Measurements from ENCODE around the gene DOP1B. TPM values are rescaled to one million over a fixed set of nuclear protein-coding genes. Genes with fewer than 3 reads are reported as not detected.

Gene DOP1B
- total RNA-seq, 2 donors from 2014 or later = 12.1 to 12.9 TPM

Other genes with a start within 250 kb of the DOP1B start
- gene SETD4, start 96.3 kb upstream of the DOP1B start, total RNA-seq = 10 to 100 TPM; 16.7 to 21.5 TPM
- 10 to 100 TPM; 33.6 to 55.6 TPM for gene CBR1, start 86.8 kb upstream of the DOP1B start, total RNA-seq
- gene CBR3, start 21.7 kb upstream of the DOP1B start, total RNA-seq = 10 to 100 TPM in 1 of 2 donors, 1 to 10 TPM in 1; 9.6 to 23.2 TPM
- gene MORC3, start 163.4 kb downstream of the DOP1B start, total RNA-seq = 10 to 100 TPM; 32.6 to 41.8 TPM
- 10 to 100 TPM; 27.5 to 33.1 TPM for gene CHAF1B, start 228.6 kb downstream of the DOP1B start, total RNA-seq

All from activated naive CD4-positive, alpha-beta T cell treated with anti-CD3 and anti-CD28 coated beads, Interleukin-2, amount 50 U/mL, for 72 hours (primary cell).